WTC11 (cell line): ENCODE measurements around the gene PDRG1. TPM values are rescaled to one million over a fixed set of nuclear protein-coding genes. Genes with fewer than 3 reads are reported as not detected.

Experiments
- ATAC-seq: fragments of 200-7000 bp; cut with Tn5 transposase; 2 replicates; pipeline ENCODE4 v1.10.0; 2021; ENCODE audit warnings: mild to moderate bottlenecking, moderate library complexity
- Bru-seq: library from RNA; stranded (reverse); fragments of 400-500 nt; gene quantifications from one replicate; lab custom pipeline; 2021; lab: Mats Ljungman, UMichigan
- CTCF ChIA-PET: fragments of 300-600 bp; sonication (Branson Sonifier 250); formaldehyde crosslinking; loops from one replicate; lab custom pipeline; 2021; ENCODE audit warnings: antibody characterized with exemption; lab: Charles Lee
- POLR2A ChIA-PET: fragments of 350-600 bp; sonication (Branson Sonifier 250); formaldehyde crosslinking; loops from one replicate; lab custom pipeline; 2021; ENCODE audit warnings: antibody characterized with exemption; lab: Charles Lee
- DNase-seq: peaks from one replicate; pipeline ENCODE4 v3.0.0; 2021; ENCODE audit warnings: low spot score
- H3K27ac Mint-ChIP-seq: 2 replicates; pipeline ENCODE4 v1.8.0; 2021; ENCODE audit warnings: mixed read lengths
- H3K27me3 Mint-ChIP-seq: 2 replicates; pipeline ENCODE4 v1.8.0; 2021; ENCODE audit warnings: low read depth, mild to moderate bottlenecking, moderate library complexity, mixed read lengths
- H3K36me3 Mint-ChIP-seq: 2 replicates; pipeline ENCODE4 v1.8.0; 2021; ENCODE audit warnings: mixed read lengths
- H3K4me1 Mint-ChIP-seq: 2 replicates; pipeline ENCODE4 v1.8.0; 2022; ENCODE audit warnings: mixed read lengths
- H3K4me3 Mint-ChIP-seq: 2 replicates; pipeline ENCODE4 v1.8.0; 2021; ENCODE audit warnings: mild to moderate bottlenecking, moderate library complexity, mixed read lengths
- H3K9me3 Mint-ChIP-seq: 2 replicates; pipeline ENCODE4 v1.8.0; 2021; ENCODE audit warnings: mixed read lengths
- ARID4B ChIP-seq: sonication (generic); formaldehyde crosslinking; IDR thresholded peaks from 2 replicates; pipeline ENCODE4 v1.8.0; 2023; ENCODE audit warnings: missing genetic modification reagents, mild to moderate bottlenecking, borderline replicate concordance
- ATF3 ChIP-seq: sonication (generic); formaldehyde crosslinking; conservative IDR thresholded peaks from 2 replicates; pipeline ENCODE4 v1.8.1; 2022; ENCODE audit warnings: mild to moderate bottlenecking, missing genetic modification reagents
- CTCF ChIP-seq: fragments of 200-600 bp; IDR thresholded peaks from 2 replicates; pipeline ENCODE4 v1.8.0; 2022; ENCODE audit warnings: antibody characterized with exemption
- E2F5 ChIP-seq: sonication (generic); formaldehyde crosslinking; IDR thresholded peaks from 2 replicates; pipeline ENCODE4 v1.8.1; 2022; ENCODE audit warnings: mild to moderate bottlenecking, moderate library complexity, missing genetic modification reagents
- FOXP1 ChIP-seq: sonication (generic); formaldehyde crosslinking; IDR thresholded peaks from 2 replicates; pipeline ENCODE4 v1.8.0; 2022; ENCODE audit warnings: missing genetic modification reagents, mild to moderate bottlenecking, moderate library complexity, borderline replicate concordance
- HMGXB4 ChIP-seq: sonication (generic); formaldehyde crosslinking; IDR thresholded peaks from 2 replicates; pipeline ENCODE4 v1.8.1; 2023; ENCODE audit warnings: mild to moderate bottlenecking, moderate library complexity, missing genetic modification reagents
- IRF2 ChIP-seq: sonication (generic); formaldehyde crosslinking; IDR thresholded peaks from 2 replicates; pipeline ENCODE4 v1.8.0; 2022; ENCODE audit warnings: low read depth, missing genetic modification reagents, borderline replicate concordance
- MYBL2 ChIP-seq: sonication (generic); formaldehyde crosslinking; IDR thresholded peaks from 2 replicates; pipeline ENCODE4 v1.8.1; 2023; ENCODE audit warnings: mild to moderate bottlenecking, moderate library complexity, missing genetic modification reagents
- PRRX2 ChIP-seq: fragments of 250-450 bp; sonication (Bioruptor Pico); IDR thresholded peaks from 2 replicates; pipeline ENCODE4 v1.8.0; 2021; ENCODE audit warnings: mild to moderate bottlenecking
- RELA ChIP-seq: sonication (generic); formaldehyde crosslinking; IDR thresholded peaks from 2 replicates; pipeline ENCODE4 v1.8.1; 2022; ENCODE audit warnings: missing genetic modification reagents, mild to moderate bottlenecking, borderline replicate concordance
- SP1 ChIP-seq: sonication (generic); formaldehyde crosslinking; conservative IDR thresholded peaks from 2 replicates; pipeline ENCODE4 v1.8.1; 2022; ENCODE audit warnings: missing genetic modification reagents
- TEAD1 ChIP-seq: sonication (generic); formaldehyde crosslinking; IDR thresholded peaks from 2 replicates; pipeline ENCODE4 v1.8.0; 2022; ENCODE audit warnings: mild to moderate bottlenecking, missing genetic modification reagents
- TP53 ChIP-seq: sonication (generic); formaldehyde crosslinking; IDR thresholded peaks from 2 replicates; pipeline ENCODE4 v1.8.1; 2023; ENCODE audit warnings: mild to moderate bottlenecking, missing genetic modification reagents
- ZMAT4 ChIP-seq: fragments of 250-450 bp; sonication (Bioruptor Pico); IDR thresholded peaks from 2 replicates; pipeline ENCODE4 v1.9.0; 2021; ENCODE audit warnings: mild to moderate bottlenecking
- ZNF121 ChIP-seq: sonication (generic); formaldehyde crosslinking; IDR thresholded peaks from 2 replicates; pipeline ENCODE4 v1.8.0; 2023; ENCODE audit warnings: missing genetic modification reagents
- ZNF281 ChIP-seq: sonication (generic); formaldehyde crosslinking; IDR thresholded peaks from 2 replicates; pipeline ENCODE4 v1.8.0; 2023; ENCODE audit warnings: mild to moderate bottlenecking, missing genetic modification reagents
- ZNF425 ChIP-seq: fragments of 250-450 bp; sonication (Bioruptor Pico); conservative IDR thresholded peaks from 2 replicates; pipeline ENCODE4 v1.9.0; 2021; ENCODE audit warnings: mild to moderate bottlenecking
- long read RNA-seq, 3 experiments: library from RNA in 1 of 3; library from capped mRNA in 1 of 3; library from polyadenylated mRNA in 1 of 3; unstranded in 2 of 3; stranded (forward) in 1 of 3; transcript quantifications; one replicate each; pipeline ENCODE4 v2.0.0, GENCODE V29; 2021
- total RNA-seq: library from RNA; stranded (reverse); gene quantifications from 3 replicates; pipeline ENCODE4 v1.2.3, GENCODE V29; 2021

The PDRG1 gene
- total RNA-seq (16.0 to 17.6 TPM (median 17.2 TPM) in 3 replicates), Bru-seq, nascent RNA (percentile 88 among the genes with signal in this experiment)
- long read RNA-seq, experiment 1, transcript PDRG1-201 (5 exons, 1,998 nt), result major isoform, 103 of 116 reads
- long read RNA-seq, experiment 1, partial matches to known transcripts, result 7 of 116 reads
- long read RNA-seq, experiment 1, other reads (novel, unspliced or antisense), result 6 of 116 reads
- long read RNA-seq, experiment 2, transcript PDRG1-201 (5 exons, 1,998 nt), result major isoform, 28 of 34 reads
- long read RNA-seq, experiment 2, partial matches to known transcripts, result 0 of 34 reads
- long read RNA-seq, experiment 2, other reads (novel, unspliced or antisense), result 6 of 34 reads
- long read RNA-seq, experiment 3, transcript PDRG1-201 (5 exons, 1,998 nt), result major isoform, 167 of 172 reads
- long read RNA-seq, experiment 3, partial matches to known transcripts, result 0 of 172 reads
- long read RNA-seq, experiment 3, other reads (novel, unspliced or antisense), result 5 of 172 reads

GRCh38 chr20:31951530-31952453 is at the start of gene PDRG1:
TSS of gene PDRG1 (minus strand) at chr20:31952046. CDS start at chr20:31951961, 85 bp downstream.
- ChIA-PET CTCF (interaction anchor here (0.6 to 4.1 kb wide), 52 partner anchors 8 to 339 kb away, joined by 3 to 96 read pairs (median 5); partner anchors contain the start of genes FOXS1, MYLK2, TM9SF4 and XKR7), POLR2A (interaction anchor here (0.9 to 1.2 kb wide), 4 partner anchors 10 to 91 kb away, joined by 3 to 6 read pairs (median 4); partner anchors contain the start of gene XKR7)
- Mint-ChIP-seq H3K4me1 (peaks cover 8% of the 10 kb centered on the region), H3K27me3 (peaks cover 15% of the 10 kb centered on the region), H3K27ac (peak within 1 kb of the TSS; percentile 92), H3K4me3 (peak within 1 kb of the TSS; percentile 98), H3K9me3 (peaks cover 11% of the 10 kb centered on the region), H3K36me3 (peaks cover 29% of the 10 kb centered on the region)
- DNase-seq, result peak; percentile 98
- peak; percentile 98 for ATAC-seq
- peak; percentile 55; the same call in 1 of the 2 replicates for TF ChIP-seq E2F5 (CRISPR knock-in tag)
- peak; percentile 7; the same call in 1 of the 2 replicates for TF ChIP-seq ARID4B (CRISPR knock-in tag)
- TF ChIP-seq ZNF121 (CRISPR knock-in tag), result no peak
- no peak for TF ChIP-seq RELA
- peak; percentile 67; the same call in 1 of the 2 replicates for TF ChIP-seq FOXP1
- TF ChIP-seq IRF2, result no peak
- peak; percentile 19 for TF ChIP-seq TEAD1
- TF ChIP-seq CTCF, result peak; percentile 77
- TF ChIP-seq PRRX2, result no peak
- TF ChIP-seq ZNF425 (CRISPR knock-in tag), result no peak
- no peak for TF ChIP-seq ATF3 (CRISPR knock-in tag)
- no peak for TF ChIP-seq ZMAT4 (CRISPR knock-in tag)
- TF ChIP-seq TP53 (CRISPR knock-in tag), result no peak
- TF ChIP-seq SP1 (CRISPR knock-in tag), result peak; percentile 96
- no peak for TF ChIP-seq ZNF281 (CRISPR knock-in tag)
- TF ChIP-seq MYBL2, result peak; percentile 59; the same call in 1 of the 2 replicates
- TF ChIP-seq HMGXB4 (CRISPR knock-in tag), result peak; percentile 80
